ENCODE data around the gene ADAM10. TPM values are rescaled to one million over a fixed set of nuclear protein-coding genes. Genes with fewer than 3 reads are reported as not detected.

ADAM10 gene
- total RNA-seq, 2 experiments from 2014 or later: 61.9 to 103 TPM

- no peaks in the 10 kb centered on the region for H3K79me2 ChIP-seq (ENCODE audit: insufficient read depth, low read depth, low read length)
- H3K4me2 ChIP-seq (ENCODE audit: low read length): no peak overlapping the region
- TF ChIP-seq EZH2phosphoT487 (IDR thresholded peaks at IDR 0.05; ENCODE audit: borderline replicate concordance, low read depth, low read length) (no peak), CTCF (conservative IDR thresholded peaks at IDR 0.05; ENCODE audit: low read length) (no peak)
- no peak overlapping the region for H2AFZ ChIP-seq (ENCODE audit: low read length)
- H4K20me1 ChIP-seq (ENCODE audit: insufficient read depth, low read length): no peaks in the 10 kb centered on the region
- H3K4me3 ChIP-seq (ENCODE audit: low read depth, low read length, poor library complexity, severe bottlenecking): no peak overlapping the region
- BruUV-seq (replicated peaks): no TSS peak
- no peaks in the 10 kb centered on the region for H3K9me3 ChIP-seq (ENCODE audit: low read length)
- no peak for DNase-seq (ENCODE audit: low spot score)
- H3K9me2 ChIP-seq (ENCODE audit: insufficient read depth, low read length): no peaks in the 10 kb centered on the region
- no peak overlapping the region for H3K27ac ChIP-seq (ENCODE audit: low read depth, low read length, poor library complexity, severe bottlenecking)
- POLR2A ChIA-PET: no interaction called here
- peaks cover 13% of the 10 kb centered on the region for H3K4me1 ChIP-seq (ENCODE audit: insufficient read depth, low read length, poor library complexity, severe bottlenecking)
- CTCF ChIA-PET (ENCODE audit: unreplicated experiment): no interaction called here
- intact Hi-C loops (cut with micrococcal nuclease; ENCODE audit: unreplicated experiment): no loop called here
- peaks cover 61% of the 10 kb centered on the region for H3K36me3 ChIP-seq (ENCODE audit: insufficient read depth, low read length)
These were observed 118.2 kb downstream of the ADAM10 start for GRCh38 chr15:58631319-58631718.

GRCh38 chr15:58629625-58630024, 119.9 kb downstream of the ADAM10 start:
- no peaks in the 10 kb centered on the region for H3K79me2 ChIP-seq (ENCODE audit: insufficient read depth, low read depth, low read length)
- H3K4me2 ChIP-seq (ENCODE audit: low read length): no peak overlapping the region
- H3K27ac ChIP-seq (ENCODE audit: low read depth, low read length, poor library complexity, severe bottlenecking): no peak overlapping the region
- H3K9me3 ChIP-seq (ENCODE audit: low read length): no peaks in the 10 kb centered on the region
- H3K4me1 ChIP-seq (ENCODE audit: insufficient read depth, low read length, poor library complexity, severe bottlenecking): peaks cover 13% of the 10 kb centered on the region
- no peaks in the 10 kb centered on the region for H4K20me1 ChIP-seq (ENCODE audit: insufficient read depth, low read length)
- intact Hi-C loops (cut with micrococcal nuclease; ENCODE audit: unreplicated experiment): no loop called here
- ChIA-PET POLR2A (interaction anchor here (0.5 to 1.1 kb wide), 3 partner anchors 10 to 159 kb away, joined by 4 to 7 read pairs (median 4); no protein-coding TSS in a partner anchor), CTCF (ENCODE audit: unreplicated experiment) (no interaction called here)
- TF ChIP-seq EZH2phosphoT487 (IDR thresholded peaks at IDR 0.05; ENCODE audit: borderline replicate concordance, low read depth, low read length) (no peak), CTCF (conservative IDR thresholded peaks at IDR 0.05; ENCODE audit: low read length) (no peak)
- no peaks in the 10 kb centered on the region for H3K9me2 ChIP-seq (ENCODE audit: insufficient read depth, low read length)
- no peak for DNase-seq (ENCODE audit: low spot score)
- no peak overlapping the region for H3K4me3 ChIP-seq (ENCODE audit: low read depth, low read length, poor library complexity, severe bottlenecking)
- no TSS peak for BruUV-seq (replicated peaks)
- H2AFZ ChIP-seq (ENCODE audit: low read length): no peak overlapping the region
- peaks cover 77% of the 10 kb centered on the region for H3K36me3 ChIP-seq (ENCODE audit: insufficient read depth, low read length)

GRCh38 chr15:58628206-58628947, 121.1 kb downstream of the ADAM10 start:
- H4K20me1 ChIP-seq (ENCODE audit: insufficient read depth, low read length): no peaks in the 10 kb centered on the region
- peaks cover 13% of the 10 kb centered on the region for H3K4me1 ChIP-seq (ENCODE audit: insufficient read depth, low read length, poor library complexity, severe bottlenecking)
- POLR2A ChIA-PET: interaction anchor here (1.1 kb wide), 1 partner anchor 9 kb away, joined by 4 read pairs; no protein-coding TSS in a partner anchor
- no peak for TF ChIP-seq EZH2phosphoT487 (IDR thresholded peaks at IDR 0.05; ENCODE audit: borderline replicate concordance, low read depth, low read length)
- TF ChIP-seq CTCF (conservative IDR thresholded peaks at IDR 0.05; ENCODE audit: low read length): no peak
- no peaks in the 10 kb centered on the region for H3K9me3 ChIP-seq (ENCODE audit: low read length)
- DNase-seq (ENCODE audit: low spot score): peak; percentile 13
- CTCF ChIA-PET (ENCODE audit: unreplicated experiment): no interaction called here
- H3K79me2 ChIP-seq (ENCODE audit: insufficient read depth, low read depth, low read length): no peaks in the 10 kb centered on the region
- peak overlapping the region; percentile 28 for H3K4me3 ChIP-seq (ENCODE audit: low read depth, low read length, poor library complexity, severe bottlenecking)
- H3K9me2 ChIP-seq (ENCODE audit: insufficient read depth, low read length): no peaks in the 10 kb centered on the region
- BruUV-seq (replicated peaks): no TSS peak
- peak overlapping the region; percentile 9 for H3K27ac ChIP-seq (ENCODE audit: low read depth, low read length, poor library complexity, severe bottlenecking)
- H2AFZ ChIP-seq (ENCODE audit: low read length): no peak overlapping the region
- peaks cover 78% of the 10 kb centered on the region for H3K36me3 ChIP-seq (ENCODE audit: insufficient read depth, low read length)
- intact Hi-C loops (cut with micrococcal nuclease; ENCODE audit: unreplicated experiment): no loop called here
- H3K4me2 ChIP-seq (ENCODE audit: low read length): peak overlapping the region; percentile 60
